ENCODE results near the gene HTR3C.
"Not testable (repeated sequence)": the region's sequence is repeated elsewhere in the genome, so short reads cannot be mapped to it uniquely, and the experiment has no call there.

DNA sequence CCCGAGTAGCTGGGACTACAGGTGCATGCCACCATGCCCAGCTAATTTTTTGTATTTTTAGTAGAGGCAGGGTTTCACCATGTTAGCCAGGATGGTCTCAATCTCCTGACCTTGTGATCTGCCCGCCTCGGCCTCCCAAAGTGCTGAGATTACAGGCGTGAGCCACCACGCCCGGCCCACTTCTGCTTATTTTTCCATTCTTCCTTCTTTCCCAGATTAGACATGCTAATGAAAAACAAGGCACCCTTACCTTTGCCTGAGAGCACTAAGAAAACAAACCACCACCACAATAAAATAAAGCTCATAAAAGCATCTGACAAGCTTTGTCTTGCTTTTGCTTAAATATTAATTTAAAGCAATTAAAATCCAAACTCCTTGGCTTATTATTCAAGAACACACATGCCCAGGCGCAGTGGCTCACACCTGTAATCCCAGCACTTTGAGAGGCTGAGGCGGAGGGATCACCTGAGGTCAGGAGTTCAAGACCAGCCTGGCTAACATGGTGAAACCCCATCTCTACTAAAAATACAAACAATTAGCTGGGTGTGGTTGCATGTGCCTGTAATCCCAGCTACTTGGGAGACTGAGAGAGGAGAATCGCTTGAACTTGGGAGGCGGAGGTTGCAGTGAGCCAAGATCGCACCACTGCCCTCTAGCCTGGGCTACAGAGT lies 45.6 kb upstream of the HTR3C start:
- TF ChIP-seq POLR2A (IDR thresholded peaks at IDR 0.05; ENCODE audit: extremely low read depth, insufficient read length), result not testable (repeated sequence)
- TF ChIP-seq, protein P1, sequence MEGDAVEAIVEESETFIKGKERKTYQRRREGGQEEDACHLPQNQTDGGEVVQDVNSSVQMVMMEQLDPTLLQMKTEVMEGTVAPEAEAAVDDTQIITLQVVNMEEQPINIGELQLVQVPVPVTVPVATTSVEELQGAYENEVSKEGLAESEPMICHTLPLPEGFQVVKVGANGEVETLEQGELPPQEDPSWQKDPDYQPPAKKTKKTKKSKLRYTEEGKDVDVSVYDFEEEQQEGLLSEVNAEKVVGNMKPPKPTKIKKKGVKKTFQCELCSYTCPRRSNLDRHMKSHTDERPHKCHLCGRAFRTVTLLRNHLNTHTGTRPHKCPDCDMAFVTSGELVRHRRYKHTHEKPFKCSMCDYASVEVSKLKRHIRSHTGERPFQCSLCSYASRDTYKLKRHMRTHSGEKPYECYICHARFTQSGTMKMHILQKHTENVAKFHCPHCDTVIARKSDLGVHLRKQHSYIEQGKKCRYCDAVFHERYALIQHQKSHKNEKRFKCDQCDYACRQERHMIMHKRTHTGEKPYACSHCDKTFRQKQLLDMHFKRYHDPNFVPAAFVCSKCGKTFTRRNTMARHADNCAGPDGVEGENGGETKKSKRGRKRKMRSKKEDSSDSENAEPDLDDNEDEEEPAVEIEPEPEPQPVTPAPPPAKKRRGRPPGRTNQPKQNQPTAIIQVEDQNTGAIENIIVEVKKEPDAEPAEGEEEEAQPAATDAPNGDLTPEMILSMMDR (IDR thresholded peaks at IDR 0.05; ENCODE audit: low read depth, low read length), result not testable (repeated sequence)

Measured in NB4 (cell line).